HG02973 (cell line): Measurements from ENCODE around the gene ABCA13.

ENCODE experiments used
- ATAC-seq: cut with Tn5 transposase; IDR thresholded peaks from one replicate; pipeline ENCODE4 v1.9.1; 2021; ENCODE audit warnings: moderate library complexity; ENCODE audit not compliant: unreplicated experiment

The ABCA13 gene

DNA sequence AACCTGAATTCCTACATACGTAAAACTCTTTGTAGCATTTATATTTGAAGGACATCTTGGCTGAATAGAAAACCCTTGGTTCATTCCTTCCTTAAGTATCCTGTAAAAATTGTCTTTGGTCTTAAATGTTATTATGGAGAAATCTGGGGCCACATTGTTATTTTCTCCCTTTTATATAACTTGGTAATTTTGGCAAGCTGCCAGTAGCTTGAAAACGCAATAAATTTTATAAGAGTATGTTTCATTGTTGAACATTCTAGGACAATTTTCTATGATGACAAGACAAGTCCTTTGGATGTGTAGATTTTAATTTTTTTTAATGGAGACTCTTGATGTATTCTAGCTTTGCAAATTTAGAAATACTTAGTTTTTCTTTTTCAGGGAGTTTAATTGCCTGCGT lies 191.9 kb downstream of the ABCA13 start:
- no peak for ATAC-seq

- no peak for ATAC-seq
Measured at GRCh38 chr7:48365010-48365409, 193.8 kb downstream of the ABCA13 start.

GRCh38 chr7:48366096-48366495 lies 194.8 kb downstream of the ABCA13 start:
- no peak for ATAC-seq

GRCh38 chr7:48376263-48376662 lies 205.0 kb downstream of the ABCA13 start:
- no peak for ATAC-seq

DNA sequence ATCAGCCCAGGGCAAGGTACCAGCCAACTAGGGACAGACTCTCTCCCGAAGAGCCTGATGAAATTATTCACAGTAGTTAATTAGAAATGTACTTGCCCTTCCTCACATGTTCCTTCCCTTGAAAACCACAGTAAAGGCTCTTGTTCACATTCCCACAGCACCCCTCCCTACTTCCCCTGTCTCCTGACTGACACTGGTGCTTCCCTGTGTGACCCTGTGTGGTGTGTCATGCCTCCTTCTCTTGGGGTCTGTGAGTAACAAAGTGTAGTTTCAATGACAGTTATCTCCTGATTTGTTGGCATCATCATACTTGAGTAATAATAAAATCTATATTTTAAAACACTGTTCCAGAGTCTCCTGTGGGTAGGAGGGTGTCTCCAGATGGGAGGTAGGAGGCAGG lies 209.7 kb downstream of the ABCA13 start:
- no peak for ATAC-seq

DNA sequence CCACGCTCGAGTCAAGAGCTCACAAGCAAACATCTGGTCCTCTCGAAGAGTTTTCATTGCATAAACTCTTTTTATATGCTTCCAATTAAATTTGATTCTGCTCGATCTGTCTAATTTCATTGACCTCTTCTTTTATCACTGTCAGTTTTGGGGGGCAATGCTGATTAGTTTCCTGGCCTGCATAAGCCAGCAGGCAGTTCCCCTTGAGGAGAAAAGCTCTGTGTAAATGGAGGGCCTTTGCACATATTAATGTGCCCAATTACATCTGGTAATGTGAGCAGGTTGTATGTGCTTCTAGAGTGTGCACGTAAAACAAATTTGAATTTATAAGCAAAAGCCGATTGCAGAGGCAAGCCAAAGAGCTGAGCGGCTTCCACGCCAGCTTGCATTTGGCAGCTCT lies 210.3 kb downstream of the ABCA13 start:
- ATAC-seq: no peak

GRCh38 chr7:48384180-48384752 lies 213.0 kb downstream of the ABCA13 start:
- no peak for ATAC-seq

GRCh38 chr7:48387932-48388331 lies 216.7 kb downstream of the ABCA13 start:
- no peak for ATAC-seq

DNA sequence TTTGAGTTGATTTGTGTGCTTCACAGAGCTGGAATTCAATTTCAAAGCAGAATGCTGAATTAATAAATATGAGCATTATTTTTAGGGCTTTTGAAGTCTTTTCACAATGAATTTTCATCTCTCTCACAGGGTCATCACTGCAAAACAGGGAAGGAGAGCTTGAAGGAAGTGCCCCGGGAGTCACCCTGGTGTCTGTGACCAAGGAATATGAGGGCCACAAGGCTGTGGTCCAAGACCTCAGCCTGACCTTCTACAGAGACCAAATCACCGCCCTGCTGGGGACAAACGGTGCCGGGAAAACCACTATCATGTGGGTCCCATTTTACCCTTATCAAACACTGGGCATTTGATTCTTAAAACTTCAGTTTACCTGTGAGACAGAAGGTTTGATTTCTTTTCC lies 217.7 kb downstream of the ABCA13 start:
- no peak for ATAC-seq

DNA sequence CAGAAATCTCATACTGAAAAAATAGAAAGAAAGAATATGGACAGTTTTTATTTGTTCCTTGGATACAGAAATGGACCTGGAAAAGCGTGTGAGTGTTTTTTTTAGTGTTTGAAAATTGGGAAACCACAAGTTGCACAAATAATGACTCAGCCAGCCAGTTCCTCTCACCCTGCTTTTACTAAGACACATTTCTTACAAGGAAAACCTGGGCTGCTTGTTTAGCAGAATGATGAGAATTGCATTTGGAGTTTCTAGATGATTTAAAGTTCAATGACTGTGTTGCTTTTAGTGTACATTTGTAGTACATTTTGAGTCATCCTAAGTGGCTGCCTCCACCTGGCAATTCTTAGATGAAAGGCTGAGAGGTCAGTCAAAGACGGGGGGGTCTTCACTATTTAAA lies 218.7 kb downstream of the ABCA13 start:
- ATAC-seq: peak; percentile 50

- ATAC-seq: peak; percentile 29
Measured at GRCh38 chr7:48390388-48391327, 219.4 kb downstream of the ABCA13 start.

DNA sequence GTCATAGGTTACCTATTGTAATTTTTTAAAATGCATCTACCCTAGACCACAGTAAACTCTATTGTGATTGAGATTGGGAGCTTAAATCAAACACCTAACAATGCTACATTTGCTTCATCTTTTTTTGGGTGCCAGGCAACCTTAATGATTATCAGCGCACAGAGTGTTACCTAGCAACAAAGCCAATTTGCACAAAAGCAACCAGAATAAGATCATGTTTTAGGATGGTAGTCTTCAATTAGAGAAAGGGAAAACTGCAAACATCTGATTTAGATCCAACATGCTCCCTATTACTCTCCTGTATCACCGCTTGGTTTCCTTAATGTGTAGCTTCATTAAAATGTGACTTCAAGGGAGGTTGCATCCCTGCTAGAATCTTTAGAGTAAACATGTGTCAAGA lies 226.9 kb downstream of the ABCA13 start:
- ATAC-seq: no peak

DNA sequence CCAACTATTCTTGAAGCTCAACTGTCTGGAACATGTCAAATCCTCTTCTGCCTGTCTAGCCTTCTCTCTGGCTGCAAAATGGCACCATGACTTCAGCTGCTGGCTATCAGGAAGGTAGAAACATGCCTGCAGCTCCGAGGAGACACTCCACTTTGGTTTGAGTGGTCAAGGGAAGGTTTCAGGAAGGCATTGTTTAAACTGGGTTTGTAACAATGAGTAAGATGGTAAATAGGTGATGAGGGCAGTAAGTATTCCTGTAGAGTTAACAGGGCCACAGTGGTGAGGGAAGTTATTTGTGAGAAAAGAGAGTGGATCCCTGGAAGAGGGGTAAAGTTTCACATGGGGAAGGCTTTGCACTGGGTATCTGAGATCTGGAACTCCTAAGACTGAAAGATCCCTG lies 231.5 kb downstream of the ABCA13 start:
- ATAC-seq: no peak

DNA sequence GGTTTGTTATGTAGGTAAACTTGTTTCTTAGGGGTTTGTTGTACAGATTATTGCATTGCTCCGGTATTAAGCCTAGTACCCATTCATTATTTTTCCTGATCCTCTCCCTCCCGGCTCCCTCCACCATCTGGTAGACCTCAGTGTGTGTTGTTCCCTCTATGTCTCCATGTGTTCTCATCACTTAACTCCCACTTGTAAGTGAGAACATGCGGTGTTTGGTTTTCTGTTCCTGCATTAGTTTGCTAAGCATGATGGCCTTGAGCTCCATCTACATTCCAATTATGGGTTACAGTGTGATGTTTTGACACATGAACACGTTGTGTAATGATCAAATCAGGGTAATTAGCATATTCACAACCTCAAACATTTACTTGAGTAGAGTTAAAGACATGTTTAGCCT lies 237.5 kb downstream of the ABCA13 start:
- ATAC-seq: no peak

DNA sequence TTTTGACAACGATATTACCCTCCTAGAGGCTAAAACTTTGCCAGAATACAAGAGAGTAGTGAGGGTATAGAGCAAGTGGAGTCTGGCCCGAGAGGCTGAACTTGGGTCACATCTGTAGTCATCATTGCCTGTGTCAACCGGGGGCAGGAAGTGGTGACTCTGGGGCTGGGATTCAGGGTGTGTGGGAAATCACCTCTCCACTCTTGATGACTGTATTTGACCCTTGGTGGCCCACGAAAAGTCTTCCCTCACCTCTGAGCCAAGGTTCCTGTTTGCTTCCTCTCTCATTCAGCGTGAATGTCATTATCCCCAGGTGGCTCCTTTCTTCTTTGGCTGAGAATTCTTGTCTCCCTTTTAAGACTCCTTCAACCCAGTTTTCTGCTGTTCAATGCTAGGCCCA lies 240.4 kb downstream of the ABCA13 start:
- ATAC-seq: peak; percentile 54

DNA sequence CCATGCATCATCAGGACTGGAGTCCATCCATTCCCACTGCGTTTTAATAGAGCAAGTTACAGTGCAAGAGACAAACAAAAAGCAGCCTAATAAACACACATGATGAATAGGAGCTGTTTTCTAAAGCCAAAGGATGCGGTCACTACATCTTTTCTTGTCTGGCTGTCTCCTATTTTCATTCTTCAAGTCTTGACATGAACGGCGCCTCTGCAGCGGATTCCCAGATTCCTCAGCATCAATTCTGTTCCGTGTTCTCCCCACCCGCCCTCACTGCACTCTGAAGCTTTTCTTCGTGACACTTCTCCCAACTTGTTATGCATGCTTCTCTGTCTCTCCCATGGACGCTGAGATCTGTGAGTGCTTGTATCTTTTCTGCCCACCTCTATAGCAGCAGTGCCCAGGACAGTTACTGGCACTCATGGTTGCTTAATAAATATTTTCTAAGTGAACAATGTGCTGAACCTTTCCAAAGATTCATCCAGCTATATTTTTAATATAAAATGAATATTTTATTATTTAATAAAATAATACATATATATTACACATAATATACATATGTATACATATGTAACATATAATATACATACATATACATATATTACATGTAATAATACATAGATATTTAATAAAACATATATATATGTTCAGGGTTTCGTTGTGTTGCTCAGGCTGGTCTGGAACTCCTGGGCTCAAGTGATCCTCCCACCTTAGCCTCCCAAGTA lies 242.9 kb downstream of the ABCA13 start:
- ATAC-seq: no peak

DNA sequence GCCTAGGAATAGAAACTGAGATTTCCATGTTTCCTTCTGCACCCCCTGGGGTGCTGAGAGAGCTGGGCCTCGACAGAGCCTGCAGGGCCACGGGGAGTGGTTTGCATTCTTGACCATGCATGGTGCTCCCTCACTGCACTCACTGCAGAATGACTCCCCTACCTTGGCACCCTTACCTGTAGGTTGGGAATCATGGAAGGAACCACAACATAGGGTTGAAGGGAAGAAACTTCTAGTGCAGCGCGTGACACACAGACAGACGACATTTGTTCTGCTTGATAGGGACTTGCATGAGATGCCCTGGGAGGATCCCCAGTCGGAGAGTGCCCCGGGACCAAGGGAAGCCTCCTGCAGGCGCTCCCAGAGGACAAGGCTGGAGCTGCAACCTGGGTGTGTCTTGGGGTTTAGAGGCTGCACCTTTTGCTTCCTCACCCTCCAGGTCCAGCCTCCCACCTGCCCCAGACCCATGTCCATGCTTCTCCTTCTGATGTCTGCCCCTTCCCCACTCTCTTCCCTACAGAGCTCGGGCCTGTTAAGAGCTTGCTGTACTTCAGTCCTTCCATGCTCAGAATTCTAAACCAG lies 245.2 kb downstream of the ABCA13 start:
- ATAC-seq: no peak

GRCh38 chr7:48419401-48419800 lies 248.1 kb downstream of the ABCA13 start:
- no peak for ATAC-seq

- no peak for ATAC-seq
Measured at GRCh38 chr7:48420206-48420605, 248.9 kb downstream of the ABCA13 start.

GRCh38 chr7:48421357-48421756 lies 250.1 kb downstream of the ABCA13 start:
- no peak for ATAC-seq

DNA sequence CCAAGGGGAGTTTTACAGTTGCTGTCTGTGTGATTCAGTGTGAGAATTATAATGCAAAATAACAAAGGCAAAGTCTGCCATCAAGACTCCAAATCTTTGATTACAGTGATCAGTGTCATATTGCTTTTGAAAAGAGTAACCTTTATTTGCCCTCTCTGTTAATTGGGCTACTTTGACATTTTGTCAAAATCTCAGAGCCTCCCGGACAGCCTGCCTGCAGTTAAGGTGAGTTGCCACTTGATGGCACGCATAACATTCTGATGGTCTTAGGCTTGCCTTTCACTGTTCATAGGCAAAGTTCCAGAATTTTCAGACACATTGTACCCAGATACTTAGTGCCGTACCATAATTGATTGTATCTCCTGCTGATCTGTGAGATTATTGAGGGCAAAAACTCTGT lies 253.5 kb downstream of the ABCA13 start:
- ATAC-seq: no peak
